BJ (cell line): Measurements from ENCODE around the gene PRDM16. TPM values are rescaled to one million over a fixed set of nuclear protein-coding genes. Genes with fewer than 3 reads are reported as not detected.

Experiments
- CTCF ChIA-PET: fragments of 350-600 bp; formaldehyde crosslinking; extraction: SDS; loops from one replicate; lab custom pipeline; 2021; ENCODE audit warnings: antibody characterized with exemption, inconsistent platforms; lab: Yijun Ruan, JAX
- POLR2A ChIA-PET: fragments of 300-600 bp; sonication (Branson Sonifier 250); formaldehyde crosslinking; extraction: SDS; loops from one replicate; lab custom pipeline; 2021; ENCODE audit warnings: antibody characterized with exemption; lab: Charles Lee
- DNase-seq: peaks from one replicate; pipeline ENCODE4 v3.0.0-alpha.2; 2011; ENCODE audit warnings: low read depth
- H3K27me3 ChIP-seq: 2 replicates; pipeline ENCODE4 v1.6.0; 2011; ENCODE audit warnings: low read length; ENCODE audit not compliant: control insufficient read depth, insufficient read depth
- H3K36me3 ChIP-seq: 2 replicates; pipeline ENCODE4 v1.5.1; 2011; ENCODE audit warnings: low read length; ENCODE audit not compliant: control insufficient read depth, insufficient read depth
- H3K4me3 ChIP-seq: 2 replicates; pipeline ENCODE4 v1.5.1; 2011; ENCODE audit warnings: low read depth, mild to moderate bottlenecking, control low read depth, low read length
- CTCF ChIP-seq: IDR thresholded peaks from 2 replicates; pipeline ENCODE4 v1.5.1; 2011; ENCODE audit warnings: low read depth, mild to moderate bottlenecking, control low read depth, inconsistent platforms, low read length, moderate library complexity; ENCODE audit not compliant: insufficient read depth
- polyA plus RNA-seq: library from polyadenylated mRNA; depleted of rRNA; stranded (reverse); fragments of >200 nt; gene quantifications from 2 replicates; pipeline ENCODE4 v1.2.3, GENCODE V29; 2011

The PRDM16 gene
- polyA plus RNA-seq, 1 experiment: 0.02 TPM

GRCh38 chr1:3233031-3233430 is 164.0 kb downstream of the PRDM16 start:
- ChIA-PET POLR2A (no interaction called here), CTCF (no interaction called here)
- Histone ChIP-seq H3K27me3 (no peaks in the 10 kb centered on the region; the same call in none of the 2 replicates), H3K4me3 (no peak overlapping the region), H3K36me3 (no peaks in the 10 kb centered on the region)
- no peak for TF ChIP-seq CTCF
- no peak for DNase-seq

GRCh38 chr1:3233551-3233950 is 164.5 kb downstream of the PRDM16 start:
- POLR2A ChIA-PET: no interaction called here
- no peak for TF ChIP-seq CTCF

GRCh38 chr1:3234281-3234680 is 165.3 kb downstream of the PRDM16 start:
- Histone ChIP-seq H3K36me3 (no peaks in the 10 kb centered on the region), H3K4me3 (no peak overlapping the region), H3K27me3 (no peaks in the 10 kb centered on the region; the same call in none of the 2 replicates)
- no peak for DNase-seq
- CTCF ChIA-PET: no interaction called here
- POLR2A ChIA-PET: no interaction called here
- no peak for TF ChIP-seq CTCF

More at GRCh38 chr1:3233551-3233950, 164.5 kb downstream of the PRDM16 start:
- H3K36me3 ChIP-seq: no peaks in the 10 kb centered on the region
- H3K4me3 ChIP-seq: no peak overlapping the region
- DNase-seq: no peak
- H3K27me3 ChIP-seq: no peaks in the 10 kb centered on the region; the same call in none of the 2 replicates
- CTCF ChIA-PET: no interaction called here

GRCh38 chr1:3234956-3235355 is 166.0 kb downstream of the PRDM16 start:
- CTCF ChIA-PET: no interaction called here
- no peak for TF ChIP-seq CTCF
- Histone ChIP-seq H3K36me3 (no peaks in the 10 kb centered on the region), H3K27me3 (no peaks in the 10 kb centered on the region; the same call in 1 of the 2 replicates), H3K4me3 (no peak overlapping the region)
- POLR2A ChIA-PET: no interaction called here
- no peak for DNase-seq

- no peak for DNase-seq
- ChIA-PET POLR2A (no interaction called here), CTCF (no interaction called here)
- no peak for TF ChIP-seq CTCF
- Histone ChIP-seq H3K27me3 (no peaks in the 10 kb centered on the region; the same call in 1 of the 2 replicates), H3K4me3 (no peak overlapping the region), H3K36me3 (no peaks in the 10 kb centered on the region)
Measured at GRCh38 chr1:3235496-3235895, 166.5 kb downstream of the PRDM16 start.
